K562 (cell line): Measurements from ENCODE around the gene MAGI1. TPM values are rescaled to one million over a fixed set of nuclear protein-coding genes. Genes with fewer than 3 reads are reported as not detected.

Experiments
- ATAC-seq: fragments of 200-7000 bp; cut with Tn5 transposase; 3 replicates; pipeline ENCODE4 v1.9.1; 2020; ENCODE audit warnings: moderate library complexity
- BruUV-seq: library from RNA; stranded (reverse); fragments of 400-500 nt; replicated peaks from 2 replicates; lab custom pipeline; 2021; lab: Mats Ljungman, UMichigan
- CTCF ChIA-PET: fragments of 300-600 bp; formaldehyde crosslinking; extraction: SDS; loops from one replicate; lab custom pipeline; 2021; ENCODE audit warnings: low intra/inter-chr PET ratio; lab: Yijun Ruan, JAX
- POLR2A ChIA-PET: fragments of 300-600, 350-650 bp; sonication (Branson Sonifier 250); formaldehyde crosslinking; extraction: SDS; loops from one replicate; lab custom pipeline; 2021; ENCODE audit warnings: antibody characterized with exemption, inconsistent platforms; lab: Yijun Ruan, JAX
- DNase-seq, 4 experiments: peaks; one replicate each; pipeline versions ENCODE4 v3.0.0 to v3.0.0-alpha.2; 2011 to 2018; ENCODE audit warnings: low spot score in 3 of 4, mixed read lengths in 3 of 4; ENCODE audit errors: extremely low read depth in 1 of 4
- FAIRE-seq: peaks from 2 replicates; lab custom pipeline; 2011; peaks lifted over from hg19 to GRCh38; lab: Jason Lieb, UNC
- H2AFZ ChIP-seq: 2 replicates; pipeline ENCODE4 v1.6.0; 2011; ENCODE audit warnings: low read depth, low read length, control low read depth, inconsistent platforms
- H3K27ac ChIP-seq: fragments of 200-600 bp; 3 replicates; pipeline ENCODE4 v1.8.0; 2011; ENCODE audit warnings: low read depth, mild to moderate bottlenecking, control low read depth, inconsistent platforms, low read length, moderate library complexity, mixed read lengths; ENCODE audit errors: extremely low read depth
- H3K27me3 ChIP-seq, 2 experiments: fragments of 300-600 bp in 1 of 2; 2 replicates in 1 of 2; 3 replicates in 1 of 2; pipeline versions ENCODE4 v1.6.0 to v1.8.0; 2011; ENCODE audit warnings: inconsistent platforms in 2 of 2, low read length in 2 of 2, mild to moderate bottlenecking in 1 of 2, mixed read lengths in 1 of 2, moderate library complexity in 1 of 2; ENCODE audit not compliant: control insufficient read depth in 2 of 2, insufficient read depth in 2 of 2
- H3K36me3 ChIP-seq: fragments of 300-600 bp; 3 replicates; pipeline ENCODE4 v1.8.0; 2011; ENCODE audit warnings: mild to moderate bottlenecking, low read length, inconsistent platforms; ENCODE audit not compliant: control insufficient read depth, insufficient read depth
- H3K4me1 ChIP-seq, 2 experiments: fragments of 200-600 bp in 1 of 2; replicated peaks in 1 of 2; 2 replicates in 1 of 2; 3 replicates in 1 of 2; pipeline versions ENCODE4 v1.5.1 to v1.8.0; 2011; ENCODE audit warnings: inconsistent platforms in 2 of 2, low read length in 2 of 2, mild to moderate bottlenecking in 1 of 2, mixed read lengths in 1 of 2, moderate library complexity in 1 of 2; ENCODE audit not compliant: control insufficient read depth in 2 of 2, insufficient read depth in 2 of 2
- H3K4me2 ChIP-seq: 2 replicates; pipeline ENCODE4 v1.6.1; 2011; ENCODE audit warnings: low read length, control low read depth, inconsistent platforms, mixed read lengths; ENCODE audit not compliant: insufficient read depth
- H3K4me3 ChIP-seq: fragments of 200-600 bp; sonication (generic), shearing (Covaris generic); 2 replicates; pipeline ENCODE4 v1.5.1; 2016; ENCODE audit warnings: control low read depth, inconsistent platforms
- H3K79me2 ChIP-seq: fragments of 200-600 bp; 3 replicates; pipeline ENCODE4 v1.8.0; 2011; ENCODE audit warnings: low read length, inconsistent platforms; ENCODE audit not compliant: control insufficient read depth, insufficient read depth
- H3K9ac ChIP-seq, 2 experiments: 2 replicates each; pipeline versions ENCODE4 v1.6.0 to v1.6.1; 2011; ENCODE audit warnings: low read depth in 2 of 2, low read length in 2 of 2, control low read depth in 1 of 2, inconsistent platforms in 1 of 2, mild to moderate bottlenecking in 1 of 2, mixed read lengths in 1 of 2; ENCODE audit not compliant: insufficient read depth in 1 of 2
- H3K9me1 ChIP-seq: one replicate; pipeline ENCODE4 v1.6.0; 2011; ENCODE audit warnings: inconsistent platforms, mild to moderate bottlenecking, low read length, moderate library complexity; ENCODE audit not compliant: control insufficient read depth, insufficient read depth
- H3K9me3 ChIP-seq: replicated peaks from 2 replicates; pipeline ENCODE4 v1.5.1; 2011; ENCODE audit warnings: low read depth, low read length, inconsistent platforms; ENCODE audit not compliant: control insufficient read depth, insufficient read depth
- H4K20me1 ChIP-seq: replicated peaks from 2 replicates; pipeline ENCODE4 v1.6.1; 2011; ENCODE audit warnings: low read length, inconsistent platforms, mixed read lengths; ENCODE audit not compliant: control insufficient read depth, insufficient read depth
- GABPB1 ChIP-seq: sonication (generic); formaldehyde crosslinking; IDR thresholded peaks from 2 replicates; pipeline ENCODE4 v1.8.0; 2022; ENCODE audit warnings: mild to moderate bottlenecking, missing genetic modification reagents
- MEF2D ChIP-seq: conservative IDR thresholded peaks from 2 replicates; pipeline ENCODE4 v1.6.1; 2016; ENCODE audit warnings: low read depth, missing genetic modification characterization, missing compliant biosample characterization
- RFX1 ChIP-seq: fragments of 450-650 bp; IDR thresholded peaks from 2 replicates; pipeline ENCODE4 v1.6.1; 2016; ENCODE audit warnings: mild to moderate bottlenecking, moderate library complexity
- SMAD1 ChIP-seq: fragments of 150-350 bp; IDR thresholded peaks from 2 replicates; pipeline ENCODE4 v1.6.1; 2014; ENCODE audit warnings: low read length, low read depth; ENCODE audit not compliant: partially characterized antibody
- SRSF9 ChIP-seq: fragments of 200-400 bp; formaldehyde crosslinking; IDR thresholded peaks from 2 replicates; pipeline ENCODE4 v1.6.1; 2017; ENCODE audit warnings: low read depth, low read length, borderline replicate concordance
- ZNF134 ChIP-seq: fragments of 250-450 bp; sonication (Bioruptor Pico); conservative IDR thresholded peaks from 2 replicates; pipeline ENCODE4 v1.4.0; 2020
- ZNF175 ChIP-seq: fragments of 200-800 bp; sonication (Bioruptor generic); IDR thresholded peaks from 2 replicates; pipeline ENCODE4 v1.6.1; 2016; ENCODE audit warnings: low read depth, mild to moderate bottlenecking, missing genetic modification characterization, missing compliant biosample characterization
- ZNF431 ChIP-seq: sonication (generic); formaldehyde crosslinking; IDR thresholded peaks from 2 replicates; pipeline ENCODE4 v1.8.0; 2022; ENCODE audit warnings: mild to moderate bottlenecking, missing genetic modification reagents
- WGBS: fragments of 100-300 bp; shearing (Covaris generic); methylation state at CpG from one replicate; pipeline ENCODE4 v1.1.6; 2016; ENCODE audit warnings: low coverage, mixed read lengths; ENCODE audit not compliant: insufficient coverage; ENCODE audit errors: missing lambda C conversion rate; 5-methylcytosine and 5-hydroxymethylcytosine counted together
- in situ Hi-C: fragments of 300-500 bp; cut with MboI; formaldehyde crosslinking; loops from 4 replicates; pipeline ENCODE4 v1.15.0; 2018; ENCODE audit warnings: inconsistent platforms, mixed read lengths
- intact Hi-C: fragments of 100-400 bp; cut with micrococcal nuclease; formaldehyde crosslinking; loops from 2 replicates; pipeline ENCODE4 v1.14.2; 2022
- polyA plus RNA-seq, 8 experiments: library from polyadenylated mRNA; depleted of rRNA in 4 of 8; stranded (reverse) in 5 of 8; unstranded in 3 of 8; fragments of >200 nt; fragmentation: Nextera tagmentation in 2 of 8; fragmentation: Illumina TruSeq in 1 of 8; extraction: Ambion mirVana in 2 of 8; extraction: Trizol in 1 of 8; gene quantifications; 2 replicates each; pipeline versions ENCODE4 v1.2.1 to v1.2.3, GENCODE V29; 2011 to 2014; ENCODE audit warnings: inconsistent platforms in 1 of 8, missing spikeins in 1 of 8
- total RNA-seq, 7 experiments: library from RNA; depleted of rRNA in 6 of 7; stranded (reverse); fragments of >200 nt in 6 of 7; fragmentation: Illumina TruSeq in 2 of 7; extraction: Trizol in 2 of 7; gene quantifications; 2 replicates each; pipeline versions ENCODE4 v1.2.1 to v1.2.3, GENCODE V29; 2011 to 2021; ENCODE audit warnings: low replicate concordance in 1 of 7
- TF ChIP-seq, protein P1 (sequence below): fragments of 450-650 bp; IDR thresholded peaks from 2 replicates; pipeline ENCODE4 v1.6.1; 2016; ENCODE audit warnings: mild to moderate bottlenecking
- TF ChIP-seq, protein P2 (sequence below): fragments of 450-650 bp; IDR thresholded peaks from 2 replicates; pipeline ENCODE4 v1.6.1; 2016; ENCODE audit warnings: borderline replicate concordance

MAGI1 gene
- total and polyA plus RNA-seq, 9 of the 15 experiments (the other 6 are each of a cell fraction or from before 2014, with no cell fraction given): 7.8 to 59.4 (median 43.2) TPM

DNA sequence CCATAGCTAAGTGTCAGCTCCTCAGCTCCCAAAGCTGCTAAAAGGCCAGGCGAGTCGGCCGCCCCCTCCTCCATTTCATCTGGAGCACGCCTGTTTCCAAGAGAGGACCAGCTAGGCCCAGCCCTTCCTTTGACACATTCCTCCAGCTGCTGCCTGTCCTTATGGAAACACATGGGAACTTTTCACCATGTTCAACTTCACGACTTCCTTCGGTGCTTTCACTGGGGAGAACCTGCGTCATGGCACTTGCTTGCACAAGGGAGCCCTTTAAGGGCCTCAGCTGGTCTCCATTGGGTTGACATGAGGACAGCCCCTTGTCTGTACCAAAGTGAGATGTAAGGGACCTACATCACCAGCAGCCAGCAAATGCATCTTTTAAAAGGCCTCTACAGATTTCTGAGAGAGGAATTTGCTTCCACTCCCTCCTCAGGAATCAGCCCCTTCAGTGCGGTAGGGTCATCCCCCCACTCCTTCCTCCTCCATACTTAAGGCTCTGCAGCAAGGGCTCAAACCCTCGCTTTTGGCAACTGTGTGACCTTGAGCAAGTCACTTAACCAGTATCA, 2.1 kb downstream of the MAGI1 start:
- peaks cover 2 to 33% of the 10 kb centered on the region in 2 experiments; a peak in 3 of 5 replicates for H3K27me3 ChIP-seq
- no peak for ATAC-seq
- no peaks in the 10 kb centered on the region for H3K79me2 ChIP-seq
- no peak overlapping the region for H2AFZ ChIP-seq
- in situ Hi-C loops (no loop called here), intact Hi-C loops (no loop called here)
- H3K9me1 ChIP-seq: no peaks in the 10 kb centered on the region
- H3K9ac ChIP-seq: no peak overlapping the region
- ChIA-PET POLR2A (interaction anchor here (0.5 kb wide), 1 partner anchor 9 kb away, joined by 3 read pairs; no protein-coding TSS in a partner anchor), CTCF (no interaction called here)
- no peaks in the 10 kb centered on the region for H3K36me3 ChIP-seq
- DNase-seq: no peak
- 17% methylated on average over 9 of the region's 9 CpGs for WGBS
- H3K9me3 ChIP-seq: no peaks in the 10 kb centered on the region
- no peaks in the 10 kb centered on the region for H4K20me1 ChIP-seq
- no peak overlapping the region for H3K4me2 ChIP-seq
- TF ChIP-seq GABPB1 (CRISPR knock-in tag) (no peak), ZNF175 (no peak), SMAD1 (no peak), ZNF134 (CRISPR knock-in tag) (no peak), RFX1 (no peak), ZNF431 (CRISPR knock-in tag) (no peak), MEF2D (tag) (no peak), SRSF9 (no peak)
- TF ChIP-seq, protein P1, sequence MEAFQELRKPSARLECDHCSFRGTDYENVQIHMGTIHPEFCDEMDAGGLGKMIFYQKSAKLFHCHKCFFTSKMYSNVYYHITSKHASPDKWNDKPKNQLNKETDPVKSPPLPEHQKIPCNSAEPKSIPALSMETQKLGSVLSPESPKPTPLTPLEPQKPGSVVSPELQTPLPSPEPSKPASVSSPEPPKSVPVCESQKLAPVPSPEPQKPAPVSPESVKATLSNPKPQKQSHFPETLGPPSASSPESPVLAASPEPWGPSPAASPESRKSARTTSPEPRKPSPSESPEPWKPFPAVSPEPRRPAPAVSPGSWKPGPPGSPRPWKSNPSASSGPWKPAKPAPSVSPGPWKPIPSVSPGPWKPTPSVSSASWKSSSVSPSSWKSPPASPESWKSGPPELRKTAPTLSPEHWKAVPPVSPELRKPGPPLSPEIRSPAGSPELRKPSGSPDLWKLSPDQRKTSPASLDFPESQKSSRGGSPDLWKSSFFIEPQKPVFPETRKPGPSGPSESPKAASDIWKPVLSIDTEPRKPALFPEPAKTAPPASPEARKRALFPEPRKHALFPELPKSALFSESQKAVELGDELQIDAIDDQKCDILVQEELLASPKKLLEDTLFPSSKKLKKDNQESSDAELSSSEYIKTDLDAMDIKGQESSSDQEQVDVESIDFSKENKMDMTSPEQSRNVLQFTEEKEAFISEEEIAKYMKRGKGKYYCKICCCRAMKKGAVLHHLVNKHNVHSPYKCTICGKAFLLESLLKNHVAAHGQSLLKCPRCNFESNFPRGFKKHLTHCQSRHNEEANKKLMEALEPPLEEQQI: no peak
- TF ChIP-seq, protein P2, sequence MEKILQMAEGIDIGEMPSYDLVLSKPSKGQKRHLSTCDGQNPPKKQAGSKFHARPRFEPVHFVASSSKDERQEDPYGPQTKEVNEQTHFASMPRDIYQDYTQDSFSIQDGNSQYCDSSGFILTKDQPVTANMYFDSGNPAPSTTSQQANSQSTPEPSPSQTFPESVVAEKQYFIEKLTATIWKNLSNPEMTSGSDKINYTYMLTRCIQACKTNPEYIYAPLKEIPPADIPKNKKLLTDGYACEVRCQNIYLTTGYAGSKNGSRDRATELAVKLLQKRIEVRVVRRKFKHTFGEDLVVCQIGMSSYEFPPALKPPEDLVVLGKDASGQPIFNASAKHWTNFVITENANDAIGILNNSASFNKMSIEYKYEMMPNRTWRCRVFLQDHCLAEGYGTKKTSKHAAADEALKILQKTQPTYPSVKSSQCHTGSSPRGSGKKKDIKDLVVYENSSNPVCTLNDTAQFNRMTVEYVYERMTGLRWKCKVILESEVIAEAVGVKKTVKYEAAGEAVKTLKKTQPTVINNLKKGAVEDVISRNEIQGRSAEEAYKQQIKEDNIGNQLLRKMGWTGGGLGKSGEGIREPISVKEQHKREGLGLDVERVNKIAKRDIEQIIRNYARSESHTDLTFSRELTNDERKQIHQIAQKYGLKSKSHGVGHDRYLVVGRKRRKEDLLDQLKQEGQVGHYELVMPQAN: no peak
- no TSS peak for BruUV-seq
- H3K4me1 ChIP-seq: peaks cover 0 to 25% of the 10 kb centered on the region in 2 experiments; a peak in 2 of 5 replicates
- no peak overlapping the region for H3K4me3 ChIP-seq
- no peak overlapping the region for H3K27ac ChIP-seq
- no peak for FAIRE-seq
